Chondrocyte (in vitro differentiated cells): ENCODE data around the gene CRB3. TPM values are rescaled to one million over a fixed set of nuclear protein-coding genes. Genes with fewer than 3 reads are reported as not detected.

Experiments
- DNase-seq: peaks from one replicate; pipeline ENCODE4 v3.0.0; 2021; ENCODE audit warnings: mixed read lengths, low spot score
- H3K27ac Mint-ChIP-seq: one replicate; pipeline ENCODE4 v1.8.0; 2021; ENCODE audit warnings: mild to moderate bottlenecking, moderate library complexity, mixed read lengths; ENCODE audit not compliant: unreplicated experiment
- H3K27me3 Mint-ChIP-seq: 2 replicates; pipeline ENCODE4 v1.8.0; 2021; ENCODE audit warnings: low read depth, mixed read lengths
- H3K36me3 Mint-ChIP-seq: 2 replicates; pipeline ENCODE4 v1.8.0; 2021; ENCODE audit warnings: low read depth, mixed read lengths
- H3K4me1 Mint-ChIP-seq: 2 replicates; pipeline ENCODE4 v1.8.0; 2021; ENCODE audit warnings: low read depth, mild to moderate bottlenecking, mixed read lengths
- H3K4me3 Mint-ChIP-seq: one replicate; pipeline ENCODE4 v1.8.0; 2021; ENCODE audit warnings: mild to moderate bottlenecking, moderate library complexity, mixed read lengths; ENCODE audit not compliant: unreplicated experiment
- H3K9me3 Mint-ChIP-seq: 2 replicates; pipeline ENCODE4 v1.8.0; 2021; ENCODE audit warnings: low read depth, mixed read lengths
- CTCF ChIP-seq: fragments of 200-600 bp; sonication (generic); IDR thresholded peaks from 2 replicates; pipeline ENCODE4 v1.5.0; 2021; ENCODE audit warnings: antibody characterized with exemption, mild to moderate bottlenecking, moderate library complexity
- total RNA-seq: library from RNA; stranded (reverse); gene quantifications from 3 replicates; pipeline ENCODE4 v1.2.1, GENCODE V29; 2021

The CRB3 gene
- total RNA-seq, 1 donor from 2014 or later: 0.32 TPM

- Mint-ChIP-seq H3K27ac (no peak overlapping the region), H3K36me3 (peaks cover 16% of the 10 kb centered on the region), H3K9me3 (no peaks in the 10 kb centered on the region), H3K4me3 (no peak overlapping the region), H3K4me1 (peaks cover 14% of the 10 kb centered on the region), H3K27me3 (no peaks in the 10 kb centered on the region)
- peak; percentile 72 for TF ChIP-seq CTCF
- no peak for DNase-seq
These were observed 46.1 kb upstream of the CRB3 start for GRCh38 chr19:6417713-6418561.

- H3K27me3 Mint-ChIP-seq: no peaks in the 10 kb centered on the region
- peaks cover 16% of the 10 kb centered on the region for H3K36me3 Mint-ChIP-seq
- H3K4me1 Mint-ChIP-seq: peaks cover 20% of the 10 kb centered on the region
- no peak for TF ChIP-seq CTCF
- no peak for DNase-seq
- H3K27ac Mint-ChIP-seq: no peak overlapping the region
- no peak overlapping the region for H3K4me3 Mint-ChIP-seq
- no peaks in the 10 kb centered on the region for H3K9me3 Mint-ChIP-seq
These were observed 45.5 kb upstream of the CRB3 start for GRCh38 chr19:6418562-6418932.

- Mint-ChIP-seq H3K36me3 (peaks cover 9% of the 10 kb centered on the region), H3K9me3 (no peaks in the 10 kb centered on the region), H3K4me1 (peaks cover 28% of the 10 kb centered on the region), H3K27me3 (no peaks in the 10 kb centered on the region), H3K27ac (peak overlapping the region; percentile 36), H3K4me3 (no peak overlapping the region)
- TF ChIP-seq CTCF: no peak
- no peak for DNase-seq
These were observed 42.7 kb upstream of the CRB3 start for GRCh38 chr19:6421075-6422014.

- DNase-seq: no peak
- Mint-ChIP-seq H3K4me1 (peaks cover 28% of the 10 kb centered on the region), H3K27ac (peak overlapping the region; percentile 91), H3K27me3 (no peaks in the 10 kb centered on the region), H3K36me3 (peaks cover 7% of the 10 kb centered on the region), H3K4me3 (peak overlapping the region; percentile 85), H3K9me3 (no peaks in the 10 kb centered on the region)
- no peak for TF ChIP-seq CTCF
These were observed 40.4 kb upstream of the CRB3 start for GRCh38 chr19:6423499-6424194.
